KMS-11 (cell line): Measurements from ENCODE around the gene NAT10.

Experiments
- H2AFZ ChIP-seq: fragments of 200-600 bp; sonication (generic); 2 replicates; pipeline ENCODE4 v1.6.1; 2016; ENCODE audit warnings: antibody characterized with exemption, mixed run types, low read depth
- H3K27ac ChIP-seq: fragments of 200-600 bp; sonication (generic); 2 replicates; pipeline ENCODE4 v1.6.1; 2016; ENCODE audit warnings: mild to moderate bottlenecking, mixed run types
- H3K27me3 ChIP-seq: fragments of 200-600 bp; sonication (generic); 2 replicates; pipeline ENCODE4 v1.6.1; 2017; ENCODE audit warnings: mild to moderate bottlenecking, low read depth, mixed run types, moderate library complexity; ENCODE audit not compliant: insufficient read depth
- H3K36me3 ChIP-seq: fragments of 200-600 bp; sonication (generic); 2 replicates; pipeline ENCODE4 v1.6.1; 2017; ENCODE audit warnings: mild to moderate bottlenecking, mixed run types; ENCODE audit not compliant: insufficient read depth
- H3K4me1 ChIP-seq: fragments of 200-600 bp; sonication (generic); 2 replicates; pipeline ENCODE4 v1.6.1; 2016; ENCODE audit warnings: mild to moderate bottlenecking, low read depth, mixed run types; ENCODE audit not compliant: poor library complexity, severe bottlenecking
- H3K4me2 ChIP-seq: fragments of 200-600 bp; sonication (generic); 2 replicates; pipeline ENCODE4 v1.7.0; 2016; ENCODE audit warnings: mild to moderate bottlenecking, mixed run types
- H3K4me3 ChIP-seq: fragments of 200-600 bp; sonication (generic); IDR thresholded peaks from 2 replicates; pipeline ENCODE4 v1.6.1; 2017; ENCODE audit warnings: low read depth, low read length, mixed read lengths; ENCODE audit not compliant: insufficient read depth
- H3K79me2 ChIP-seq: fragments of 200-600 bp; sonication (generic); 2 replicates; pipeline ENCODE4 v1.6.1; 2016; ENCODE audit warnings: low read depth, mixed run types; ENCODE audit not compliant: insufficient read depth
- H3K9ac ChIP-seq: fragments of 200-600 bp; sonication (generic); 2 replicates; pipeline ENCODE4 v1.6.1; 2016; ENCODE audit warnings: mild to moderate bottlenecking, mixed run types
- H4K20me1 ChIP-seq: fragments of 200-600 bp; sonication (generic); 2 replicates; pipeline ENCODE4 v1.6.1; 2016; ENCODE audit warnings: mild to moderate bottlenecking, mixed run types; ENCODE audit not compliant: insufficient read depth
- TF ChIP-seq, protein P1 (sequence below): fragments of 200-600 bp; sonication (generic); conservative IDR thresholded peaks from 2 replicates; pipeline ENCODE4 v1.6.1; 2017; ENCODE audit warnings: low read depth, mild to moderate bottlenecking, antibody characterized with exemption, low read length, moderate library complexity, mixed read lengths

NAT10 gene

DNA sequence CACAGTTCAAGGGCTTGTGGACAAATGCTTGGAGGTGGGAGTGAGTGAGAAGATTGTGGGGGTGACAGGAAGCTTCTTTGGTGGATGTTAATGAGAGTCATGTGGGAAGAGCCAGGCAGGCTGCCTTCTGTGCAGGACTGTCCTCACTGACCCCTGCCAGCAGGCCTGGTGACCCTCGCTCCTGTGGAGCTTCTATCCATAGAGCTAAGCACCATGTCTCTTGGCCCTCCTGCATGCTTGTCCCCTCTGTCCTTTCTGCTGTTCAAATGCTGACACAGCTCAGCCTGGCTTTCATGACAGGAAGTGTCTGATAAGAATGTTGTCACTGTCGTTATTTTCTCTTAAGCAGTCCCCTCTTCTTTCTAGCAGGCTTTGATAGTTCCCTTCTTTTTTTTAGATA is 37.6 kb downstream of the NAT10 start:
- no peak overlapping the region for H3K4me2 ChIP-seq
- H3K27me3 ChIP-seq: no peaks in the 10 kb centered on the region
- no peak overlapping the region for H3K27ac ChIP-seq
- no peaks in the 10 kb centered on the region for H4K20me1 ChIP-seq
- TF ChIP-seq, protein P1, sequence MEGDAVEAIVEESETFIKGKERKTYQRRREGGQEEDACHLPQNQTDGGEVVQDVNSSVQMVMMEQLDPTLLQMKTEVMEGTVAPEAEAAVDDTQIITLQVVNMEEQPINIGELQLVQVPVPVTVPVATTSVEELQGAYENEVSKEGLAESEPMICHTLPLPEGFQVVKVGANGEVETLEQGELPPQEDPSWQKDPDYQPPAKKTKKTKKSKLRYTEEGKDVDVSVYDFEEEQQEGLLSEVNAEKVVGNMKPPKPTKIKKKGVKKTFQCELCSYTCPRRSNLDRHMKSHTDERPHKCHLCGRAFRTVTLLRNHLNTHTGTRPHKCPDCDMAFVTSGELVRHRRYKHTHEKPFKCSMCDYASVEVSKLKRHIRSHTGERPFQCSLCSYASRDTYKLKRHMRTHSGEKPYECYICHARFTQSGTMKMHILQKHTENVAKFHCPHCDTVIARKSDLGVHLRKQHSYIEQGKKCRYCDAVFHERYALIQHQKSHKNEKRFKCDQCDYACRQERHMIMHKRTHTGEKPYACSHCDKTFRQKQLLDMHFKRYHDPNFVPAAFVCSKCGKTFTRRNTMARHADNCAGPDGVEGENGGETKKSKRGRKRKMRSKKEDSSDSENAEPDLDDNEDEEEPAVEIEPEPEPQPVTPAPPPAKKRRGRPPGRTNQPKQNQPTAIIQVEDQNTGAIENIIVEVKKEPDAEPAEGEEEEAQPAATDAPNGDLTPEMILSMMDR: no peak
- H2AFZ ChIP-seq: no peak overlapping the region
- H3K79me2 ChIP-seq: no peaks in the 10 kb centered on the region
- H3K36me3 ChIP-seq: peaks cover 7% of the 10 kb centered on the region; the same call in 1 of the 2 replicates
- H3K9ac ChIP-seq: no peak overlapping the region
- no peak overlapping the region for H3K4me3 ChIP-seq
- H3K4me1 ChIP-seq: no peaks in the 10 kb centered on the region

DNA sequence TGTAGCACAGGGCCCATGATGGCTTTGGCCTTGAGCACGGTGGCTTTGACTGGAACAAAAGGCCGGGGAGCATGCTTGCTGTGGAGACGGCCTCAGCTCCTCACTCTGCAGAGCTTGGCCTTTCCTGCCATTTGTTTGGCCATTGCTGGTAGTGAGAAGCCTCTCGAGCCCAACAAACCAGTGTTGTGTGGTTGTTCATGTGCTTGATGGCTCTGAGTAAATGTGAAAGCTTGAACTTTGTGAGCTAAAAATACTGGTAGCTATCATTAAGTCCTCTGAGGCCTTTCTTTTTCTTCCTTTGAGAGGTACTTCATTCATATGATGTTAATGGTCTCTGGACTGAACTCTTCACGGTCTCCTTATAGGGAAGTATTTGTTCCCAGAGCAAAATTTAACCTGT is 39.6 kb downstream of the NAT10 start:
- Histone ChIP-seq H4K20me1 (no peaks in the 10 kb centered on the region), H2AFZ (no peak overlapping the region), H3K27me3 (no peaks in the 10 kb centered on the region), H3K79me2 (no peaks in the 10 kb centered on the region), H3K4me3 (no peak overlapping the region), H3K4me1 (no peaks in the 10 kb centered on the region), H3K27ac (no peak overlapping the region), H3K36me3 (peaks cover 7% of the 10 kb centered on the region; the same call in 1 of the 2 replicates), H3K9ac (no peak overlapping the region), H3K4me2 (no peak overlapping the region)
- TF ChIP-seq, protein P1: no peak

DNA sequence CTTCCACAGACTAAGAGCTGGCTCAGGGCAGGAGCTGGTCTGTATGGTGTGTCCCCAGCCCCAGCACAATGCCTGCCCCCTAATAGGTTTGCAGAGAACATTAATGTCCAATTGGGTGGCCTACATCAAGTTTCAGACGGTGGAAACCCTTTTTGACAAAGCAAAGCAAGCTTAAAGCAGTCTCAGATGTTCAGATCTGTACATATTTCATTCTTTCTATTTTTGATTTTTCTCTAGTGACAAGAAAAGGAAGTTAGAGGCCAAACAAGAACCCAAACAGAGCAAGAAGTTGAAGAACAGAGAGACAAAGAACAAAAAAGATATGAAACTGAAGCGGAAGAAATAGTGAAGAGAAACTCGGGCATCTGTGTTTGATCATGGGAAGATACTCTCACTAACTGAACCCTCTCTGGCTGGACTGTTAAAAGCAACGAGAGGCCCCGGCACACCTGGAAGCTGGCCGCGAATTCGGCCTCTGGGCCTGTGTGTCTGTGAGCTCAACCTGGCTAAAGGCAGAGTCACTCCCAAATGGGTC is 40.5 kb downstream of the NAT10 start:
- peaks cover 7% of the 10 kb centered on the region; the same call in 1 of the 2 replicates for H3K36me3 ChIP-seq
- H4K20me1 ChIP-seq: no peaks in the 10 kb centered on the region
- no peak overlapping the region for H3K4me3 ChIP-seq
- no peaks in the 10 kb centered on the region for H3K4me1 ChIP-seq
- H3K79me2 ChIP-seq: no peaks in the 10 kb centered on the region
- TF ChIP-seq, protein P1: no peak
- no peak overlapping the region for H3K4me2 ChIP-seq
- H3K27me3 ChIP-seq: no peaks in the 10 kb centered on the region
- no peak overlapping the region for H3K27ac ChIP-seq
- H3K9ac ChIP-seq: no peak overlapping the region
- H2AFZ ChIP-seq: no peak overlapping the region

DNA sequence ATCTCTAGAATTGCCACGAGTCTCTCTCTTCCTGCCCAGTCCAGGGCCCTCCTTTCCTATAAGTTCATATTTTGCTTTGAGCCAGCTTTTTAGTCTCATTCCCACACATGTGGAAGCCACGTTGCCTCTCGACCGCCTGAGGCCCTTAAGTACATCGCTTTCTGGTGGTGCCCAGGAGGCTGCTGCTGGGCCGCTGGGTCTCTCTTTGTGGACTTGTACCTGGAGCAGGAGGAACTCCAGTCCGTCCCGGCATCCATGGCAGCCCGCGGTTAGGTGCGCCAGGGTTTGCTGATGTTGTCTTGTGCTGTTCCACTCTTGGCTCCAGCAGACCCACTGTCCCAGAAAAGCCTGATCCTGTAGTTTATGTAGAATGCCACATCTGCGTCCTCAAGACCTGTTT is 41.0 kb downstream of the NAT10 start:
- H3K4me1 ChIP-seq: no peaks in the 10 kb centered on the region
- no peak overlapping the region for H3K9ac ChIP-seq
- H3K4me2 ChIP-seq: no peak overlapping the region
- TF ChIP-seq, protein P1: no peak
- no peaks in the 10 kb centered on the region for H3K79me2 ChIP-seq
- H4K20me1 ChIP-seq: no peaks in the 10 kb centered on the region
- no peak overlapping the region for H3K27ac ChIP-seq
- H3K27me3 ChIP-seq: no peaks in the 10 kb centered on the region
- H3K4me3 ChIP-seq: no peak overlapping the region
- no peak overlapping the region for H2AFZ ChIP-seq
- H3K36me3 ChIP-seq: peaks cover 7% of the 10 kb centered on the region; the same call in 1 of the 2 replicates
